ENCODE results near the gene TINAGL1. TPM values are rescaled to one million over a fixed set of nuclear protein-coding genes. Genes with fewer than 3 reads are reported as not detected.

Gene TINAGL1
- total and polyA plus RNA-seq, 2 of the 13 experiments (the other 11 are each of a cell fraction or from before 2014, with no cell fraction given), result 24.7 to 76.8 TPM

DNA sequence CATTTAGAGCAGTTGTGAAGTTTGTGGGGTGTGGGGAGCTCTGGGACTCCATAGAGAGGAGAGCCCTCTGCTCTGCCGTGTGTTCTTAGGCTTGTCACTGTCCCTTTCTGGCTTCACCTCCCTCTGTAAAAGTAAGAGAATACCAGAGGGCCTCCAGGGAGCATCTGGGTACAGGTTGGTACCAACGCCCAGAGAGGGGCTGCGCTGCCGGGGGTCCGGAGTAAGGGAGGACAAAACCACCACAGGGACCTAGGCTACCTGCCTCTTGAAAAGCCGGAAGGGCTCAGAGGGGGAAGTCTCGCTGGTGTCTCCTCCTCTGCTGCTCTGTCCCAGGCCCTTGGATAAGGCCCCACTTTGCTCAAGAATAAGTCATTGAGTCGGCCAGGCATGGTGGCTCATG, 3.1 kb upstream of the TINAGL1 start:
- ChIA-PET POLR2A (interaction anchor here (0.6 to 3.1 kb wide), 5 partner anchors 11 to 385 kb away, joined by 3 to 22 read pairs (median 3); partner anchors contain the start of gene COL16A1), CTCF (ENCODE audit: low intra/inter-chr PET ratio, low total read pairs) (no interaction called here)
- Histone ChIP-seq H3K4me1 (ENCODE audit: insufficient read depth, low read length) (peaks cover 78% of the 10 kb centered on the region), H2AFZ (ENCODE audit: low read length) (no peak overlapping the region), H3K4me3 (replicated peaks in 1 of 3; ENCODE audit: insufficient read depth in 1 of 3, low read depth in 2 of 3, low read length in 3 of 3) (peak overlapping the region in 1 of 3 experiments; percentile 46; a peak in 2 of 6 replicates), H3K9ac (ENCODE audit: insufficient read depth, low read depth, low read length) (peak overlapping the region; percentile 37; the same call in 1 of the 2 replicates), H3K27me3 (ENCODE audit: control insufficient read depth in 1 of 2, insufficient read depth in 2 of 2, low read length in 2 of 2) (no peaks in the 10 kb centered on the region; a peak in 1 of 5 replicates), H3K4me2 (ENCODE audit: low read depth, low read length) (peak overlapping the region; percentile 43), H3K9me3 (ENCODE audit: low read length) (no peaks in the 10 kb centered on the region), H3K79me2 (ENCODE audit: insufficient read depth, low read length) (peaks cover 16% of the 10 kb centered on the region), H4K20me1 (ENCODE audit: insufficient read depth, low read length) (no peaks in the 10 kb centered on the region), H3K27ac (ENCODE audit: extremely low read length, insufficient read depth, low read length) (peak overlapping the region; percentile 31), H3K36me3 (replicated peaks in 1 of 2; ENCODE audit: control insufficient read depth in 1 of 2, insufficient read depth in 2 of 2, low read length in 2 of 2) (no peaks in the 10 kb centered on the region)
- DNase-seq (ENCODE audit: low spot score) (no peak), ATAC-seq (no peak), FAIRE-seq (no peak)
- in situ Hi-C loops (cut with HindIII; ENCODE audit: extremely low pct_ligation_motif_present, low pct_unique_long_range_greater_than_20kb), result no loop called here
- 58% methylated on average over 8 of the region's 8 CpGs for WGBS (ENCODE audit: low lambda C conversion rate)
- intact Hi-C loops (cut with micrococcal nuclease; ENCODE audit: unreplicated experiment), result no loop called here
- no TSS peak for BruUV-seq (replicated peaks)
- no peak for TF ChIP-seq ZFP1 (CRISPR knock-in tag; IDR thresholded peaks at IDR 0.05)
- TF ChIP-seq, protein P1, sequence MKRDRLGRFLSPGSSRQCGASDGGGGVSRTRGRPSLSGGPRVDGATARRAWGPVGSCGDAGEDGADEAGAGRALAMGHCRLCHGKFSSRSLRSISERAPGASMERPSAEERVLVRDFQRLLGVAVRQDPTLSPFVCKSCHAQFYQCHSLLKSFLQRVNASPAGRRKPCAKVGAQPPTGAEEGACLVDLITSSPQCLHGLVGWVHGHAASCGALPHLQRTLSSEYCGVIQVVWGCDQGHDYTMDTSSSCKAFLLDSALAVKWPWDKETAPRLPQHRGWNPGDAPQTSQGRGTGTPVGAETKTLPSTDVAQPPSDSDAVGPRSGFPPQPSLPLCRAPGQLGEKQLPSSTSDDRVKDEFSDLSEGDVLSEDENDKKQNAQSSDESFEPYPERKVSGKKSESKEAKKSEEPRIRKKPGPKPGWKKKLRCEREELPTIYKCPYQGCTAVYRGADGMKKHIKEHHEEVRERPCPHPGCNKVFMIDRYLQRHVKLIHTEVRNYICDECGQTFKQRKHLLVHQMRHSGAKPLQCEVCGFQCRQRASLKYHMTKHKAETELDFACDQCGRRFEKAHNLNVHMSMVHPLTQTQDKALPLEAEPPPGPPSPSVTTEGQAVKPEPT (CRISPR knock-in tag; IDR thresholded peaks at IDR 0.05; ENCODE audit: low read depth), result 0 out of 2 replicates have a peak, but pooled peaks have one; percentile 0

DNA sequence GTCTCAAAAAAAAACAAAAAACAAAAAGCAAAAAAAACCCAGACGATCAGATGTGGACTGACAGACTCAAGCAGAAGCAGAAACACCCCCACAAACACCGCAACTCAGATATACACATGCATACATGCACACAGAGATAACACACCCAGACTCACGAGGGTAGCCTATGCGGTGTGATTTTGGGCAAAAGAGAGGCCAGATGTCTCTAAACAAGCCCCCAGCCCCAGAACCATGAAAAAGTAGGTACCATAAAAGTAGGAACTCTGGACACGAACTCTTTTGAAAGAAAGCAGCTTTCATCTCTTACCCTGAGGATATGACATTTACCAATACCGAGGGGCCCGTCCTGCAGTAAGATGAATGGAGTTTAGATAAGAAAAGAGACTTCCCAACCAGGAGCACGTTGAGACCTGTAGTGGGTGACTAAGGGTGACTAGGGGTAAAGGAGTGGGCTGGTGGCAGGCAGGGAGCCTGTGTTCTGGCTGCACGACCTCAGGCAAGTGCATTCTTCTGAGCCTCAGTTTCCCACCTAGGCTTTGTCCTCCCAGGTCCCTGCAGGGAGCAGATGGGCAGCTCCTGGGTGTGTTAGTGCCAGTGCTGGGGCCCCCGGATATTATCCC, 1.5 kb upstream of the TINAGL1 start:
- POLR2A ChIA-PET, result interaction anchor here (1.2 to 3.1 kb wide), 3 partner anchors 10 to 70 kb away, joined by 3 to 22 read pairs (median 5); partner anchors contain the start of gene PEF1
- Histone ChIP-seq H3K79me2 (ENCODE audit: insufficient read depth, low read length) (peaks cover 21% of the 10 kb centered on the region), H3K27me3 (ENCODE audit: control insufficient read depth in 1 of 2, insufficient read depth in 2 of 2, low read length in 2 of 2) (no peaks in the 10 kb centered on the region; a peak in 1 of 5 replicates), H3K4me2 (ENCODE audit: low read depth, low read length) (peak overlapping the region; percentile 96), H3K27ac (ENCODE audit: extremely low read length, insufficient read depth, low read length) (peak overlapping the region; percentile 94), H3K36me3 (replicated peaks in 1 of 2; ENCODE audit: control insufficient read depth in 1 of 2, insufficient read depth in 2 of 2, low read length in 2 of 2) (peaks cover 0 to 2% of the 10 kb centered on the region in 2 experiments; a peak in 2 of 5 replicates), H3K4me1 (ENCODE audit: insufficient read depth, low read length) (peaks cover 81% of the 10 kb centered on the region), H3K4me3 (replicated peaks in 1 of 3; ENCODE audit: insufficient read depth in 1 of 3, low read depth in 2 of 3, low read length in 3 of 3) (peak overlapping the region; percentile 67 to 84 (median 79)), H4K20me1 (ENCODE audit: insufficient read depth, low read length) (no peaks in the 10 kb centered on the region), H2AFZ (ENCODE audit: low read length) (no peak overlapping the region), H3K9ac (ENCODE audit: insufficient read depth, low read depth, low read length) (peak overlapping the region; percentile 72), H3K9me3 (ENCODE audit: low read length) (no peaks in the 10 kb centered on the region)
- in situ Hi-C loops (cut with HindIII; ENCODE audit: extremely low pct_ligation_motif_present, low pct_unique_long_range_greater_than_20kb) (no loop called here), intact Hi-C loops (cut with micrococcal nuclease; ENCODE audit: unreplicated experiment) (no loop called here)
- DNase-seq (ENCODE audit: low spot score), result no peak
- WGBS (ENCODE audit: low lambda C conversion rate), result under 1% methylated on average over 10 of the region's 10 CpGs
- FAIRE-seq, result peak; percentile 60
- ATAC-seq, result peak; percentile 1; the same call in 1 of the 3 replicates
- TSS peak; percentile 61 for BruUV-seq (replicated peaks)
- CTCF ChIA-PET (ENCODE audit: low intra/inter-chr PET ratio, low total read pairs), result no interaction called here
- TF ChIP-seq MAZ (IDR thresholded peaks at IDR 0.05; ENCODE audit: borderline replicate concordance, low read depth, low read length) (no peak), MAZ (CRISPR knock-in tag; IDR thresholded peaks at IDR 0.05; ENCODE audit: low read depth) (no peak), TCF7 (IDR thresholded peaks at IDR 0.05; ENCODE audit: low read depth) (0 out of 2 replicates have a peak, but pooled peaks have one; percentile 10), ZNF20 (CRISPR knock-in tag; IDR thresholded peaks at IDR 0.05) (no peak), CAMTA2 (CRISPR knock-in tag; IDR thresholded peaks at IDR 0.05; ENCODE audit: borderline replicate concordance) (peak; percentile 88; the same call in 1 of the 2 replicates), ZMYM4 (CRISPR knock-in tag; IDR thresholded peaks at IDR 0.05) (0 out of 2 replicates have a peak, but pooled peaks have one; percentile 3), SP1 (IDR thresholded peaks at IDR 0.05) (no peak), SP1 (CRISPR knock-in tag; IDR thresholded peaks at IDR 0.05) (no peak), ZNF501 (CRISPR knock-in tag; IDR thresholded peaks at IDR 0.05) (peak; percentile 10; the same call in 1 of the 2 replicates), ZFP82 (CRISPR knock-in tag; IDR thresholded peaks at IDR 0.05; ENCODE audit: borderline replicate concordance) (no peak), ZNF317 (CRISPR knock-in tag; IDR thresholded peaks at IDR 0.05) (0 out of 2 replicates have a peak, but pooled peaks have one; percentile 3)
- TF ChIP-seq, protein P2, sequence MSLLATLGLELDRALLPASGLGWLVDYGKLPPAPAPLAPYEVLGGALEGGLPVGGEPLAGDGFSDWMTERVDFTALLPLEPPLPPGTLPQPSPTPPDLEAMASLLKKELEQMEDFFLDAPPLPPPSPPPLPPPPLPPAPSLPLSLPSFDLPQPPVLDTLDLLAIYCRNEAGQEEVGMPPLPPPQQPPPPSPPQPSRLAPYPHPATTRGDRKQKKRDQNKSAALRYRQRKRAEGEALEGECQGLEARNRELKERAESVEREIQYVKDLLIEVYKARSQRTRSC (CRISPR knock-in tag; IDR thresholded peaks at IDR 0.05; ENCODE audit: low read depth), result no peak

Measured in HepG2 (cell line).